Tibial artery (tissue), 4 donors: ENCODE data around the gene FARS2.

ENCODE experiments used
- DNase-seq, 2 donors: peaks; one replicate each; pipeline ENCODE4 v3.0.0-alpha.2; 2019
- H3K27ac ChIP-seq, 2 donors: fragments of 200-600 bp; sonication (generic) in 1 of 2; 1 replicate in 1 of 2; 2 replicates in 1 of 2; pipeline ENCODE4 v1.5.1; 2018 to 2019; ENCODE audit warnings: mild to moderate bottlenecking in 1 of 2
- H3K27me3 ChIP-seq, 2 donors: fragments of 200-600 bp; sonication (generic) in 1 of 2; one replicate each; pipeline versions ENCODE4 v1.5.1 to v1.6.0; 2016 to 2019
- H3K36me3 ChIP-seq, 3 donors: fragments of 200-600 bp; sonication (generic) in 2 of 3; one replicate each; pipeline ENCODE4 v1.5.1; 2016 to 2019; ENCODE audit warnings: mild to moderate bottlenecking in 2 of 3
- H3K4me1 ChIP-seq, 4 donors: fragments of 200-600 bp; sonication (generic) in 2 of 4; 1 replicate in 3 of 4; 2 replicates in 1 of 4; pipeline ENCODE4 v1.5.1; 2016 to 2019
- H3K4me3 ChIP-seq, 2 donors: fragments of 200-600 bp; sonication (generic) in 1 of 2; 1 replicate in 1 of 2; 2 replicates in 1 of 2; pipeline ENCODE4 v1.5.1; 2018 to 2019; ENCODE audit warnings: mild to moderate bottlenecking in 2 of 2
- H3K9me3 ChIP-seq, 3 donors: fragments of 200-600 bp; sonication (generic) in 1 of 3; one replicate each; pipeline ENCODE4 v1.5.1; 2016 to 2019
- intact Hi-C: fragments of 100-400 bp; cut with DNase I; formaldehyde crosslinking; loops from one replicate; pipeline ENCODE4 v1.15.0; 2023; ENCODE audit warnings: low total_unique reads
- TF ChIP-seq, protein P1 (sequence below), 2 experiments: fragments of 200-600 bp in 1 of 2; fragments of 450-650 bp in 1 of 2; IDR thresholded peaks; one replicate each; pipeline ENCODE4 v1.5.1; 2017 to 2019; ENCODE audit warnings: antibody characterized with exemption in 2 of 2, mild to moderate bottlenecking in 1 of 2, moderate library complexity in 1 of 2

FARS2 gene

DNA sequence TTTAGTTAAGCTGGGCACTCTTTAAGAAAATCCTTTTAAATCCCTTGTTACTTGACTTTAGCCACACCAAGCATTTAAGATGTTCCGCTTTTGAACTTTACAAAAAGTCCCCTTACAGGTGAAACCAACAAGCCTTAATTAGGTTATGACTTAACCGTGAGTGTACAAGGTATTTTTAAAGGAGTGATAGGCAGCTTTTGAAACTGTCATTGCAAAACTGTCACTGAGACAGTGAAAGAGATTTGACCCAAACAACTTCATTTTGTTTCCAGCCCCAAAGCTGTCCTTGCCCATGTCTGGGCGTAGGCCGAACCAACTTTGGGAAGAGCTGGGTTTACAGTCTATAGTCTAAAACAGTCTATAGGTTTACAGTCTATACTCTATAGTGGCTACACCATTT is 305.4 kb downstream of the FARS2 start:
- TF ChIP-seq, protein P1, sequence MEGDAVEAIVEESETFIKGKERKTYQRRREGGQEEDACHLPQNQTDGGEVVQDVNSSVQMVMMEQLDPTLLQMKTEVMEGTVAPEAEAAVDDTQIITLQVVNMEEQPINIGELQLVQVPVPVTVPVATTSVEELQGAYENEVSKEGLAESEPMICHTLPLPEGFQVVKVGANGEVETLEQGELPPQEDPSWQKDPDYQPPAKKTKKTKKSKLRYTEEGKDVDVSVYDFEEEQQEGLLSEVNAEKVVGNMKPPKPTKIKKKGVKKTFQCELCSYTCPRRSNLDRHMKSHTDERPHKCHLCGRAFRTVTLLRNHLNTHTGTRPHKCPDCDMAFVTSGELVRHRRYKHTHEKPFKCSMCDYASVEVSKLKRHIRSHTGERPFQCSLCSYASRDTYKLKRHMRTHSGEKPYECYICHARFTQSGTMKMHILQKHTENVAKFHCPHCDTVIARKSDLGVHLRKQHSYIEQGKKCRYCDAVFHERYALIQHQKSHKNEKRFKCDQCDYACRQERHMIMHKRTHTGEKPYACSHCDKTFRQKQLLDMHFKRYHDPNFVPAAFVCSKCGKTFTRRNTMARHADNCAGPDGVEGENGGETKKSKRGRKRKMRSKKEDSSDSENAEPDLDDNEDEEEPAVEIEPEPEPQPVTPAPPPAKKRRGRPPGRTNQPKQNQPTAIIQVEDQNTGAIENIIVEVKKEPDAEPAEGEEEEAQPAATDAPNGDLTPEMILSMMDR (IDR thresholded peaks at IDR 0.05) = no peak
- Histone ChIP-seq H3K36me3 (no peaks in the 10 kb centered on the region), H3K4me3 (no peak overlapping the region), H3K4me1 (no peaks in the 10 kb centered on the region), H3K27me3 (no peaks in the 10 kb centered on the region), H3K9me3 (no peaks in the 10 kb centered on the region), H3K27ac (no peak overlapping the region)
- intact Hi-C loops = no loop called here
- DNase-seq = no peak

DNA sequence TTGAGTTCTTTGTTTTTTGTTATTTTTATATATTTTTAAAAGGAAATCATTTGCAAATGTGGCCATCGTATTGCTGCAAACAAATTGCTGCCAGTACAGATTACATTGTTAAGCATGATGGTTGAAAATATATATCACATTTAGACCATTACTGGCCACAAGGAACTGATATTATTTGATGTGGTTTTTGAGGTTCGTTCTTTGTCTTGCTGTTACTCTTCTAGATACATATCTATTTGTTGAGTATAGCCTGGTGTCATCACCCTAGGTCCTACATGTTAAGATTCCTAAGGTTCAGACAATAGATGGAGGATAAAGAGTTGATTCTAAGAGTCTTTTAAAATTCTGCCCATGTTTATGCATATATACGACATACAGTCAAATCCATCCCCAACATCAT is 306.0 kb downstream of the FARS2 start:
- no peak for DNase-seq
- H3K4me1 ChIP-seq = no peaks in the 10 kb centered on the region
- no peak overlapping the region for H3K27ac ChIP-seq
- H3K36me3 ChIP-seq = no peaks in the 10 kb centered on the region
- H3K4me3 ChIP-seq = no peak overlapping the region
- intact Hi-C loops = no loop called here
- H3K27me3 ChIP-seq = no peaks in the 10 kb centered on the region
- no peaks in the 10 kb centered on the region for H3K9me3 ChIP-seq
- TF ChIP-seq, protein P1 (IDR thresholded peaks at IDR 0.05) = no peak

DNA sequence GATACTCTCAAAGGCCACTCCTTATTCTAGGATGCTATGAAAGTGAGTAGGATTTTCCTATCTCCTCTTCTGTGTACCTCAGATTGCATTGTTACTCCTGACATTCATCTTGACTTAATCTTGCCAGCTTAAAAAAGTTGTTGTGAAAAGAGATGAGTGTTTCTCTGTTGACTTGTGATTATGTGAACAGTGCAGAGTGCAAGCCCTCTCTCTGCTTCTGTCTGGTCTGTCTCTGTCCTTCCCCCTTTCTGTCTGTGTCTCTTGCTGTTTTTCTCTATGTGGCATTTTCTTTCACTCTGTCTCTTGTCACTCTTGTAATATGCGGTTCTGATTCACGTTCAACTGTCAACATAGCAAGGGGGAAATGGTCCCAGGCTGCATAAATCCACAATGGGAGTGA is 306.6 kb downstream of the FARS2 start:
- H3K4me3 ChIP-seq = no peak overlapping the region
- no peaks in the 10 kb centered on the region for H3K4me1 ChIP-seq

DNA sequence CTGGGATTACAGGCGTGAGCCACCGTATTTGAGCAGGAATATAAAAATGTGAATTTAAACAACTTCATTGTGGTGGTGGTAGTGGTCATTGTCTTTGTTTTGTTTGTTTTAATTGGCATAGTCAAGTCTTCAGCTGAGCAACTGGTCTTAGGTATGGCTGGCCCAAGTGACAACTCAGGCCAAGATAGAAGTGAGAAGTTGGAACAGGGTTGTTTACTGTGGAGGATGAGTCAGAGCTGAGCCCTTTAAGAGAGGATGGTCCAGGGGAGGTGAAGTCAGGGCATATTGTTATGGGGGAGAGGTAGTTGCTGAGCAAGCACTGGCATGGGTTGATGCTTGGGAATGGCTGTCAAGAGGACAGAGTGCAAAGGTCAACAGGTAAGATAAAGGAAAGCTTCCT is 308.2 kb downstream of the FARS2 start:
- H3K9me3 ChIP-seq = no peaks in the 10 kb centered on the region
- H3K4me1 ChIP-seq = no peaks in the 10 kb centered on the region
- no peaks in the 10 kb centered on the region for H3K36me3 ChIP-seq
- TF ChIP-seq, protein P1 (IDR thresholded peaks at IDR 0.05) = no peak
- intact Hi-C loops = no loop called here
- H3K27ac ChIP-seq = no peak overlapping the region
- H3K27me3 ChIP-seq = no peaks in the 10 kb centered on the region
- DNase-seq = no peak
- H3K4me3 ChIP-seq = no peak overlapping the region

More for the DNA sequence above, 306.6 kb downstream of the FARS2 start:
- Histone ChIP-seq H3K27ac (no peak overlapping the region), H3K36me3 (no peaks in the 10 kb centered on the region), H3K9me3 (no peaks in the 10 kb centered on the region), H3K27me3 (no peaks in the 10 kb centered on the region)
- DNase-seq = no peak
- intact Hi-C loops = no loop called here
- TF ChIP-seq, protein P1 (IDR thresholded peaks at IDR 0.05) = no peak

DNA sequence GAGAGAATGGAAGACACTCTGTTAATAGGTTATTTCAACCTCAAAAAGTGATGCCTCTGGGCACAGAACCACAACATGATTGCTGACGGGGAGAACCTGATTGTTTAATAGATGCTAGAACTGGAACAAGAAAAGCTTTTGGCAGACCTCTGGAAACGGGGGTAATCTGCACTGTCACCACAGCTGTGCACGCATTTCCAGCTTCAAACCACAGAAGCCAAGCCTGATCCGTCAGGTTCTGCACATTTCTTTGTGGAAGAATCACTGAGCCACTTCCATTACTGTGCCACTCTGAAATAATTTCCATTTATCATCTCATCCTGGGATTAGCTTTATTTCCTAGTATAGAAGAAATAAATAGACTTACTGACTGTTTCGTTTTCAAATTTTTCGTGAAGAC is 309.3 kb downstream of the FARS2 start:
- intact Hi-C loops = no loop called here
- H3K4me3 ChIP-seq = no peak overlapping the region
- no peaks in the 10 kb centered on the region for H3K36me3 ChIP-seq
- H3K9me3 ChIP-seq = no peaks in the 10 kb centered on the region
- no peak for DNase-seq
- H3K4me1 ChIP-seq = no peaks in the 10 kb centered on the region
- H3K27ac ChIP-seq = no peak overlapping the region
- H3K27me3 ChIP-seq = no peaks in the 10 kb centered on the region
- TF ChIP-seq, protein P1 (IDR thresholded peaks at IDR 0.05) = no peak
